Body of pancreas (tissue), 4 donors: ENCODE results near the gene IFNG-AS1.

Source experiments
- CTCF ChIP-seq, 7 experiments: fragments of 450-650 bp in 4 of 7; fragments of 200-600 bp in 3 of 7; sonication (generic) in 3 of 7; IDR thresholded peaks; one replicate each; pipeline ENCODE4 v1.5.1; 2016 to 2019; ENCODE audit warnings: antibody characterized with exemption in 7 of 7
- POLR2A ChIP-seq, 3 donors: fragments of 450-650 bp; IDR thresholded peaks; one replicate each; pipeline ENCODE4 v1.6.1; 2016; ENCODE audit warnings: antibody characterized with exemption in 3 of 3, mild to moderate bottlenecking in 2 of 3

- TF ChIP-seq POLR2A (IDR thresholded peaks at IDR 0.05) (no peak), CTCF (IDR thresholded peaks at IDR 0.05) (no peak)
These were observed 24.8 kb upstream of the IFNG-AS1 start for GRCh38 chr12:67964456-67964855.
